Stomach smooth muscle (tissue), 2 donors: ENCODE results near the gene TAF1B.
"Not testable (repeated sequence)": the region's sequence is repeated elsewhere in the genome, so short reads cannot be mapped to it uniquely, and the experiment has no call there.

Experiments used
- H3K27ac ChIP-seq: one replicate; pipeline ENCODE4 v1.7.0; 2013; ENCODE audit warnings: mild to moderate bottlenecking, low read length, inconsistent platforms
- H3K27me3 ChIP-seq, 2 donors: one replicate each; pipeline ENCODE4 v1.7.0; 2013; ENCODE audit warnings: low read length in 2 of 2; ENCODE audit not compliant: insufficient read depth in 2 of 2, control insufficient read depth in 1 of 2
- H3K36me3 ChIP-seq, 2 donors: one replicate each; pipeline ENCODE4 v1.7.0; 2013; ENCODE audit warnings: low read length in 2 of 2; ENCODE audit not compliant: control insufficient read depth in 2 of 2, insufficient read depth in 2 of 2
- H3K4me1 ChIP-seq: one replicate; pipeline ENCODE4 v1.7.0; 2013; ENCODE audit warnings: low read length; ENCODE audit not compliant: control insufficient read depth, insufficient read depth
- H3K4me3 ChIP-seq, 2 donors: one replicate each; pipeline ENCODE4 v1.7.0; 2013; ENCODE audit warnings: low read length in 2 of 2
- H3K9ac ChIP-seq, 2 donors: one replicate each; pipeline ENCODE4 v1.7.0; 2013; ENCODE audit warnings: low read length in 2 of 2, mild to moderate bottlenecking in 1 of 2
- H3K9me3 ChIP-seq, 2 donors: one replicate each; pipeline ENCODE4 v1.7.0; 2013; ENCODE audit warnings: low read length in 2 of 2; ENCODE audit not compliant: control insufficient read depth in 2 of 2
- donor health status: healthy.
- donor health status: Pancreatic carcinoma.

The TAF1B gene

GRCh38 chr2:9858730-9859068 lies 15.4 kb downstream of the TAF1B start:
- H3K9ac ChIP-seq = no peak overlapping the region
- no peak overlapping the region for H3K4me3 ChIP-seq
- no peaks in the 10 kb centered on the region for H3K27me3 ChIP-seq
- H3K4me1 ChIP-seq = no peaks in the 10 kb centered on the region
- no peak overlapping the region for H3K27ac ChIP-seq
- peaks cover 10 to 21% of the 10 kb centered on the region in 2 donors for H3K36me3 ChIP-seq
- no peaks in the 10 kb centered on the region for H3K9me3 ChIP-seq

- not testable (repeated sequence) for H3K27ac ChIP-seq, H3K9ac ChIP-seq, H3K9me3 ChIP-seq, H3K27me3 ChIP-seq, H3K4me1 ChIP-seq, H3K4me3 ChIP-seq
- H3K36me3 ChIP-seq = peaks cover 10 to 13% of the 10 kb centered on the region in 2 donors
Observed at GRCh38 chr2:9860922-9861580, 17.8 kb downstream of the TAF1B start.

GRCh38 chr2:9867881-9868280 lies 24.6 kb downstream of the TAF1B start:
- H3K27me3 ChIP-seq = no peaks in the 10 kb centered on the region
- peaks cover 0 to 4% of the 10 kb centered on the region in 2 donors for H3K36me3 ChIP-seq
- no peaks in the 10 kb centered on the region for H3K9me3 ChIP-seq
- H3K4me1 ChIP-seq = no peaks in the 10 kb centered on the region
- no peak overlapping the region for H3K9ac ChIP-seq
- H3K27ac ChIP-seq = no peak overlapping the region
- H3K4me3 ChIP-seq = no peak overlapping the region

- no peak overlapping the region for H3K9ac ChIP-seq
- no peaks in the 10 kb centered on the region for H3K9me3 ChIP-seq
- no peaks in the 10 kb centered on the region for H3K27me3 ChIP-seq
- no peak overlapping the region for H3K4me3 ChIP-seq
- H3K36me3 ChIP-seq = peaks cover 11 to 25% of the 10 kb centered on the region in 2 donors
- no peaks in the 10 kb centered on the region for H3K4me1 ChIP-seq
- H3K27ac ChIP-seq = no peak overlapping the region
Observed at GRCh38 chr2:9873337-9873736, 30.1 kb downstream of the TAF1B start.

GRCh38 chr2:9877026-9877425 lies 33.8 kb downstream of the TAF1B start:
- no peaks in the 10 kb centered on the region for H3K9me3 ChIP-seq
- peaks cover 12 to 27% of the 10 kb centered on the region in 2 donors for H3K36me3 ChIP-seq
- no peak overlapping the region for H3K27ac ChIP-seq
- H3K4me3 ChIP-seq = no peak overlapping the region
- no peaks in the 10 kb centered on the region for H3K27me3 ChIP-seq
- no peaks in the 10 kb centered on the region for H3K4me1 ChIP-seq
- H3K9ac ChIP-seq = no peak overlapping the region

GRCh38 chr2:9877726-9878125 lies 34.5 kb downstream of the TAF1B start:
- no peaks in the 10 kb centered on the region for H3K9me3 ChIP-seq
- H3K9ac ChIP-seq = no peak overlapping the region
- peaks cover 12 to 27% of the 10 kb centered on the region in 2 donors for H3K36me3 ChIP-seq
- no peak overlapping the region for H3K27ac ChIP-seq
- H3K4me1 ChIP-seq = no peaks in the 10 kb centered on the region
- no peak overlapping the region for H3K4me3 ChIP-seq
- no peaks in the 10 kb centered on the region for H3K27me3 ChIP-seq

GRCh38 chr2:9879455-9880194 lies 36.4 kb downstream of the TAF1B start:
- Histone ChIP-seq H3K4me1 (no peaks in the 10 kb centered on the region), H3K4me3 (no peak overlapping the region)

GRCh38 chr2:9883897-9884296 lies 40.6 kb downstream of the TAF1B start:
- Histone ChIP-seq H3K4me3 (no peak overlapping the region), H3K27ac (no peak overlapping the region), H3K9me3 (no peaks in the 10 kb centered on the region), H3K36me3 (peaks cover 0 to 11% of the 10 kb centered on the region in 2 donors), H3K27me3 (no peaks in the 10 kb centered on the region), H3K9ac (no peak overlapping the region), H3K4me1 (no peaks in the 10 kb centered on the region)

More at GRCh38 chr2:9879455-9880194, 36.4 kb downstream of the TAF1B start:
- Histone ChIP-seq H3K9me3 (no peaks in the 10 kb centered on the region), H3K27me3 (no peaks in the 10 kb centered on the region), H3K27ac (no peak overlapping the region), H3K9ac (no peak overlapping the region), H3K36me3 (peaks cover 13 to 18% of the 10 kb centered on the region in 2 donors)

GRCh38 chr2:9884436-9884835 lies 41.2 kb downstream of the TAF1B start:
- Histone ChIP-seq H3K27ac (no peak overlapping the region), H3K9me3 (no peaks in the 10 kb centered on the region), H3K4me3 (no peak overlapping the region), H3K27me3 (no peaks in the 10 kb centered on the region), H3K36me3 (peaks cover 0 to 9% of the 10 kb centered on the region in 2 donors), H3K9ac (no peak overlapping the region), H3K4me1 (no peaks in the 10 kb centered on the region)

- Histone ChIP-seq H3K9ac (no peak overlapping the region), H3K27ac (no peak overlapping the region), H3K9me3 (no peaks in the 10 kb centered on the region), H3K4me1 (no peaks in the 10 kb centered on the region), H3K4me3 (no peak overlapping the region), H3K27me3 (no peaks in the 10 kb centered on the region), H3K36me3 (peaks cover 0 to 9% of the 10 kb centered on the region in 2 donors)
Observed at GRCh38 chr2:9885036-9885684, 41.9 kb downstream of the TAF1B start.

- H3K4me1 ChIP-seq = no peaks in the 10 kb centered on the region
- no peaks in the 10 kb centered on the region for H3K9me3 ChIP-seq
- H3K27me3 ChIP-seq = no peaks in the 10 kb centered on the region
- H3K27ac ChIP-seq = no peak overlapping the region
- H3K9ac ChIP-seq = no peak overlapping the region
- no peak overlapping the region for H3K4me3 ChIP-seq
- H3K36me3 ChIP-seq = peaks cover 0 to 6% of the 10 kb centered on the region in 2 donors
Observed at GRCh38 chr2:9887513-9887912, 44.2 kb downstream of the TAF1B start.
